Ovary (tissue), 9 donors: ENCODE measurements around the gene ZNF98. TPM values are rescaled to one million over a fixed set of nuclear protein-coding genes. Genes with fewer than 3 reads are reported as not detected.

Experiments
- DNase-seq, 5 donors: peaks; one replicate each; pipeline ENCODE4 v3.0.0-alpha.2; 2019 to 2020
- H3K27ac ChIP-seq, 2 donors: fragments of 200-600 bp; one replicate each; pipeline versions ENCODE4 v1.5.1 to v1.8.0; 2019 to 2022
- H3K27me3 ChIP-seq: fragments of 200-600 bp; one replicate; pipeline ENCODE4 v1.8.0; 2022
- H3K36me3 ChIP-seq: fragments of 200-600 bp; sonication (generic); one replicate; pipeline ENCODE4 v1.5.1; 2019
- H3K4me1 ChIP-seq: one replicate; pipeline ENCODE4 v1.8.1; 2013; ENCODE audit warnings: mild to moderate bottlenecking, moderate library complexity; ENCODE audit not compliant: insufficient read depth
- H3K4me3 ChIP-seq: fragments of 200-600 bp; sonication (generic); one replicate; pipeline ENCODE4 v1.5.1; 2017
- H3K9me3 ChIP-seq, 2 donors: fragments of 200-600 bp in 1 of 2; sonication (generic) in 1 of 2; one replicate each; pipeline versions ENCODE4 v1.5.1 to v1.8.1; 2013 to 2019; ENCODE audit warnings: mild to moderate bottlenecking in 1 of 2, moderate library complexity in 1 of 2
- EP300 ChIP-seq: sonication (generic); formaldehyde crosslinking; IDR thresholded peaks from one replicate; pipeline ENCODE4 v1.6.1; 2017; ENCODE audit warnings: antibody characterized with exemption
- POLR2A ChIP-seq: fragments of 450-650 bp; IDR thresholded peaks from one replicate; pipeline ENCODE4 v1.6.1; 2017; ENCODE audit warnings: antibody characterized with exemption, mild to moderate bottlenecking, moderate library complexity
- WGBS, 3 donors: extraction: QIAGEN DNeasy Blood & Tissue Kit in 1 of 3; methylation state at CpG; one replicate each; pipeline versions ENCODE4 v1.1.5 to v1.1.7; 2013 to 2017; 5-methylcytosine and 5-hydroxymethylcytosine counted together
- intact Hi-C, 4 donors: fragments of 100-400 bp; cut with DNase I; formaldehyde crosslinking; loops; one replicate each; pipeline versions ENCODE4 v1.11.0 to v1.15.1; 2022 to 2023
- polyA plus RNA-seq, 2 donors: library from polyadenylated mRNA; stranded (reverse); fragments of 200-250 nt in 1 of 2; fragments of 350-450 nt in 1 of 2; fragmentation: Illumina TruSeq in 1 of 2; extraction: RNeasy Lipid Tissue Mini Kit (QIAGEN cat#74804) in 1 of 2; gene quantifications; one replicate each; pipeline ENCODE4 v1.2.3, GENCODE V29; 2013 to 2014
- small RNA-seq: library from RNA; depleted of rRNA; stranded (forward); fragments of <200 nt; gene quantifications from one replicate; pipeline ENCODE3, GENCODE V24; 2016
- total RNA-seq, 7 donors: library from RNA; depleted of rRNA in 2 of 7; stranded (reverse); fragments of >200 nt in 2 of 7; fragmentation: NEBNext Ultra II Directional in 3 of 7; extraction: Animal tissue kit (Norgen Biotek cat#: 25700) in 3 of 7; gene quantifications; one replicate each; pipeline versions ENCODE4 v1.1.0 to v1.2.4, GENCODE V29; 2016 to 2023
- TF ChIP-seq, protein P1 (sequence below), 3 donors: fragments of 450-650 bp in 2 of 3; fragments of 200-600 bp in 1 of 3; IDR thresholded peaks; one replicate each; pipeline versions ENCODE4 v1.5.1 to v1.8.0; 2016 to 2022; ENCODE audit warnings: antibody characterized with exemption in 3 of 3, mild to moderate bottlenecking in 1 of 3
- donor health status: DM: no; HTN: no; CAD: no; lungs with moderate emphysema.
- donor health status: DM: no; HTN: no; CAD: no.
- donor health status: Bipolar disorder and iron deficiency.
- donor health status: DM: yes; HTN: yes; CAD: no.
- donor health status: DM: no; HTN: no; CAD: no.
- donor health status: DM: yes; HTN: yes; CAD: no.

The ZNF98 gene
- total and polyA plus RNA-seq, 9 donors: 1.7 to 18.4 (median 6.1) TPM

DNA sequence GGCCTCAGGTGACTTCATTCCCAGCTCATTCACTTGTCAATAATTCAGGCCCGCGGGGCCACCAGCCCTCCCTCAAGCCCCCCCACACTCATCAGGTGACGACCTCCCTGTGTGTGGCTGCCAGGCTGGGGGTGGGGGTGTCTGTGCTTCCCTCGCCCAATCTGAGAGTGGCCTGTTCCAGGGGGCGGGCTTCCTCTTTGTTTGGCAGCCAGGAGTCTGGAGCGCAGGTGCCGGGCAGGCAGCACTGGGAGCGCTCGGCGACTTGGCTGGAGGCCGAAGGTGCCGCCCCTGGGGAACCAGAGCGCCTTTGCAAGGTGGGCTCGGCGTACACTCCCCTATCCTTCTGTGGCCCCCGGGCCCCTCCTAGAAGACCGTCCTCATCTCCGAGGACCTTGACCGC lies 5.4 kb upstream of the ZNF98 start:
- H3K27ac ChIP-seq: no peak overlapping the region
- 0 to 2% (median 1%) methylated on average over 3 to 19 of the region's 19 CpGs for WGBS, 3 donors

DNA sequence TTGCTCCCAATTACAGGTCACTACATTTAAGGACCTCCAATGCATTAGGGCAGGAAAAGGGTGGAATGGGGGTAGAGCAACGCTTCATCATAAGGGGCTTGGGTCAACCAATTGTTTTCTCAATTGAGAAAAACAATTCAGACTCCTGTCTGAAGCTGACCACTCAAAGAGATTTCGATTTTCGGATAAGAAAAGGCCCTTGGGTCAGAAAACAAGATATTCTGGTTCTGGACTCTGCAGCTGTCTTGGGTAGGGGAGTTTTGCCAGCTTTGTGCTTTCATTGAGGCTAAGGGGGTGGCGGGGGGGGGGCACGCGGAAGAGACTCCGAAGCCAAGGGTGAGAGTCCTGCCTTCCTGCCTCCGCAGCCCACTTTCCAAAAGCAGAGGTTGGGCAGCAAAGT lies 4.8 kb upstream of the ZNF98 start:
- intact Hi-C loops: no loop called here
- Histone ChIP-seq H3K4me3 (no peak overlapping the region), H3K4me1 (no peaks in the 10 kb centered on the region), H3K27me3 (no peaks in the 10 kb centered on the region), H3K36me3 (no peaks in the 10 kb centered on the region), H3K27ac (no peak overlapping the region), H3K9me3 (peaks cover 0 to 14% of the 10 kb centered on the region in 2 donors)
- TF ChIP-seq EP300: no peak
- no peak for TF ChIP-seq POLR2A
- TF ChIP-seq, protein P1, sequence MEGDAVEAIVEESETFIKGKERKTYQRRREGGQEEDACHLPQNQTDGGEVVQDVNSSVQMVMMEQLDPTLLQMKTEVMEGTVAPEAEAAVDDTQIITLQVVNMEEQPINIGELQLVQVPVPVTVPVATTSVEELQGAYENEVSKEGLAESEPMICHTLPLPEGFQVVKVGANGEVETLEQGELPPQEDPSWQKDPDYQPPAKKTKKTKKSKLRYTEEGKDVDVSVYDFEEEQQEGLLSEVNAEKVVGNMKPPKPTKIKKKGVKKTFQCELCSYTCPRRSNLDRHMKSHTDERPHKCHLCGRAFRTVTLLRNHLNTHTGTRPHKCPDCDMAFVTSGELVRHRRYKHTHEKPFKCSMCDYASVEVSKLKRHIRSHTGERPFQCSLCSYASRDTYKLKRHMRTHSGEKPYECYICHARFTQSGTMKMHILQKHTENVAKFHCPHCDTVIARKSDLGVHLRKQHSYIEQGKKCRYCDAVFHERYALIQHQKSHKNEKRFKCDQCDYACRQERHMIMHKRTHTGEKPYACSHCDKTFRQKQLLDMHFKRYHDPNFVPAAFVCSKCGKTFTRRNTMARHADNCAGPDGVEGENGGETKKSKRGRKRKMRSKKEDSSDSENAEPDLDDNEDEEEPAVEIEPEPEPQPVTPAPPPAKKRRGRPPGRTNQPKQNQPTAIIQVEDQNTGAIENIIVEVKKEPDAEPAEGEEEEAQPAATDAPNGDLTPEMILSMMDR (IDR thresholded peaks at IDR 0.05): no peak
- DNase-seq: no peak
- WGBS, 3 donors: 52 to 54% (median 53%) methylated on average over 8 of the region's 8 CpGs

More for the DNA sequence above, 5.4 kb upstream of the ZNF98 start:
- Histone ChIP-seq H3K4me3 (no peak overlapping the region), H3K9me3 (peaks cover 0 to 14% of the 10 kb centered on the region in 2 donors), H3K27me3 (no peaks in the 10 kb centered on the region), H3K4me1 (no peaks in the 10 kb centered on the region), H3K36me3 (no peaks in the 10 kb centered on the region)
- TF ChIP-seq, protein P1 (IDR thresholded peaks at IDR 0.05): no peak
- TF ChIP-seq POLR2A (no peak), EP300 (no peak)
- intact Hi-C loops: no loop called here
- DNase-seq: no peak

DNA sequence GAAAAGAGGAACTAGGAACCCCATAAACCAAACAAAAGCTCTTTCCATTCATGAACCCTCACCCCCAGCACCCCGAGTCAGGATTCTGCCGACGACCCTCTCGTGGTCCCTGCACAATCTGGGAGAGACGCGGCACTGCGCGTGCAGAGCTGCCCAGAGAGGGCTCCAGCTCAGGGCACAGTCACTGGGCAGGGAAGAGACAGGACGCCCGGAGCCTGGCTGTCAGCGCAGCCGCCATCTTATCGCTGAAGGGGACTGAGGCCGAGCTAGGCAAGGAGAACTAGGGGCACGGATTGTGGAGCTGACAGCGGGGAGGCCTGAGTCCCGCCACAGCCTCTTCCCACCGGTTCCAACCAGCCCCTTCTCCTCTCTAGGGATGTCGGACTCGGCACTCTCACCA lies 349 bp downstream of the ZNF98 start:
- no peaks in the 10 kb centered on the region for H3K27me3 ChIP-seq
- no peak overlapping the region for H3K4me3 ChIP-seq
- WGBS, 3 donors: 2% methylated on average over 20 of the region's 20 CpGs
- no peak overlapping the region for H3K27ac ChIP-seq
- no peak for DNase-seq
- peaks cover 0 to 7% of the 10 kb centered on the region in 2 donors for H3K9me3 ChIP-seq
- no peaks in the 10 kb centered on the region for H3K36me3 ChIP-seq
- H3K4me1 ChIP-seq: no peaks in the 10 kb centered on the region
- intact Hi-C loops: no loop called here
- TF ChIP-seq, protein P1 (IDR thresholded peaks at IDR 0.05): no peak
- TF ChIP-seq EP300 (no peak), POLR2A (no peak)

DNA sequence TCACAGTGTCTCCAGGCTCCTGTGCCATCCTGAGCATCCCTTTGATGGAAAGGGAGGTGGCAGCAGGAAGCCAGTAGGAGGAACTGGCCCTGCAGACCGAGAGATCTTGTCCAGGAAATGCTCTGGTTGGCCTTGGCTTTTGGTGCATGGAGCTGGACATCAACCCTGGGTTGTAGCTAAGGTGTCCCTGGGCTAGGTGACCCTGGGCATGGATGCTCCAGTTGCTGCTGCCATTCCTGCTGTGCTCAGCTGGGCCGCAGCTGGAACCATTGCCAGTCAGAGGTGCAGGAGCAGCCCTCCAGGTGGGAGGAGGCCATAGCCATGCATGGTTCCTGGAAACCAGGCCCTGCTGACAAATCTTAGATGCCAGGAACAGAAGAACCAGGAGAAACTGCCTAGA lies 67.5 kb downstream of the ZNF98 start:
- 56 to 67% (median 60%) methylated on average over 2 of the region's 2 CpGs for WGBS, 3 donors
- TF ChIP-seq EP300 (no peak), POLR2A (no peak)
- TF ChIP-seq, protein P1 (IDR thresholded peaks at IDR 0.05): no peak
- intact Hi-C loops: no loop called here

More for the DNA sequence above, 67.5 kb downstream of the ZNF98 start:
- H3K27me3 ChIP-seq: no peaks in the 10 kb centered on the region
- H3K4me3 ChIP-seq: no peak overlapping the region
- DNase-seq: no peak
- no peak overlapping the region for H3K27ac ChIP-seq
- no peaks in the 10 kb centered on the region for H3K4me1 ChIP-seq
- no peaks in the 10 kb centered on the region for H3K36me3 ChIP-seq
- peaks cover 0 to 7% of the 10 kb centered on the region in 2 donors for H3K9me3 ChIP-seq

Small RNA genes within 50 kb of the gene (small RNA-seq; reads per million reads assigned to genes)
- gene AC011494.1: not detected

Other genes starting within 250 kb of the ZNF98 start
- 1 to 10 TPM; 1.8 to 6.1 (median 3.7) TPM for gene ZNF676, start 225.4 kb downstream of the ZNF98 start, total RNA-seq
- gene ZNF676, start 225.4 kb downstream of the ZNF98 start, polyA plus RNA-seq: under 1 TPM; 0.42 to 1.00 TPM
- not detected for gene ZNF729, start 135.9 kb downstream of the ZNF98 start, total RNA-seq
- under 1 TPM in 1 of 2 donors, not detected in 1; 0.02 TPM for gene ZNF729, start 135.9 kb downstream of the ZNF98 start, polyA plus RNA-seq
- 1 to 10 TPM in 1 of 7 donors, under 1 TPM in 6; 0.37 to 1.4 (median 0.60) TPM for gene ZNF492, start 212.0 kb upstream of the ZNF98 start, total RNA-seq
- gene ZNF492, start 212.0 kb upstream of the ZNF98 start, polyA plus RNA-seq: under 1 TPM; 0.31 to 0.43 TPM